Cardiac muscle cell (in vitro differentiated cells and primary cell): ENCODE data around the gene PARP15. TPM values are rescaled to one million over a fixed set of nuclear protein-coding genes. Genes with fewer than 3 reads are reported as not detected.

Experiments
- DNase-seq, 2 donors: peaks; one replicate each; pipeline versions ENCODE4 v3.0.0 to v3.0.0-alpha.2; 2010 to 2017; ENCODE audit warnings: low read depth in 1 of 2, low spot score in 1 of 2
- H3K27ac ChIP-seq: fragments of 200-600 bp; sonication (generic); 2 replicates; pipeline ENCODE4 v1.5.1; 2016
- H3K27me3 ChIP-seq: fragments of 200-600 bp; sonication (generic); 2 replicates; pipeline ENCODE4 v1.6.0; 2016; ENCODE audit warnings: control low read depth
- H3K36me3 ChIP-seq: fragments of 200-600 bp; sonication (generic); 2 replicates; pipeline ENCODE4 v1.5.1; 2016; ENCODE audit warnings: control low read depth
- H3K4me1 ChIP-seq: fragments of 200-600 bp; sonication (generic); 2 replicates; pipeline ENCODE4 v1.8.1; 2017; ENCODE audit warnings: low read depth, mild to moderate bottlenecking, mixed run types
- H3K4me3 ChIP-seq: fragments of 200-600 bp; sonication (generic); 2 replicates; pipeline ENCODE4 v1.5.1; 2016; ENCODE audit warnings: mild to moderate bottlenecking
- H3K9me3 ChIP-seq: fragments of 200-600 bp; sonication (generic); 2 replicates; pipeline ENCODE4 v1.5.1; 2017; ENCODE audit warnings: low read depth, mild to moderate bottlenecking, control low read depth
- polyA plus RNA-seq: library from polyadenylated mRNA; unstranded; fragments of >200 nt; fragmentation: Nextera tagmentation; extraction: Ambion mirVana; gene quantifications from 2 replicates; pipeline ENCODE4 v1.2.1, GENCODE V29; 2016
- total RNA-seq: library from RNA; depleted of rRNA; stranded (reverse); fragments of >200 nt; gene quantifications from 2 replicates; pipeline ENCODE4 v1.2.3, GENCODE V29; 2016
- TF ChIP-seq, protein P1 (sequence below): IDR thresholded peaks from 2 replicates; pipeline ENCODE4 v1.5.1; 2012; ENCODE audit warnings: low read depth, mild to moderate bottlenecking, low read length

Gene PARP15
- total and polyA plus RNA-seq, 2 experiments from 2014 or later = 0.05 TPM; not detected in 1

- no peaks in the 10 kb centered on the region for H3K9me3 ChIP-seq
- H3K27me3 ChIP-seq = peaks cover 6% of the 10 kb centered on the region
- no peak overlapping the region for H3K4me3 ChIP-seq
- H3K36me3 ChIP-seq = no peaks in the 10 kb centered on the region
- DNase-seq = no peak
- TF ChIP-seq, protein P1, sequence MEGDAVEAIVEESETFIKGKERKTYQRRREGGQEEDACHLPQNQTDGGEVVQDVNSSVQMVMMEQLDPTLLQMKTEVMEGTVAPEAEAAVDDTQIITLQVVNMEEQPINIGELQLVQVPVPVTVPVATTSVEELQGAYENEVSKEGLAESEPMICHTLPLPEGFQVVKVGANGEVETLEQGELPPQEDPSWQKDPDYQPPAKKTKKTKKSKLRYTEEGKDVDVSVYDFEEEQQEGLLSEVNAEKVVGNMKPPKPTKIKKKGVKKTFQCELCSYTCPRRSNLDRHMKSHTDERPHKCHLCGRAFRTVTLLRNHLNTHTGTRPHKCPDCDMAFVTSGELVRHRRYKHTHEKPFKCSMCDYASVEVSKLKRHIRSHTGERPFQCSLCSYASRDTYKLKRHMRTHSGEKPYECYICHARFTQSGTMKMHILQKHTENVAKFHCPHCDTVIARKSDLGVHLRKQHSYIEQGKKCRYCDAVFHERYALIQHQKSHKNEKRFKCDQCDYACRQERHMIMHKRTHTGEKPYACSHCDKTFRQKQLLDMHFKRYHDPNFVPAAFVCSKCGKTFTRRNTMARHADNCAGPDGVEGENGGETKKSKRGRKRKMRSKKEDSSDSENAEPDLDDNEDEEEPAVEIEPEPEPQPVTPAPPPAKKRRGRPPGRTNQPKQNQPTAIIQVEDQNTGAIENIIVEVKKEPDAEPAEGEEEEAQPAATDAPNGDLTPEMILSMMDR = no peak
- no peaks in the 10 kb centered on the region for H3K4me1 ChIP-seq
- no peak overlapping the region for H3K27ac ChIP-seq
Observed at GRCh38 chr3:122536632-122537001, 40.8 kb upstream of the PARP15 start.

DNA sequence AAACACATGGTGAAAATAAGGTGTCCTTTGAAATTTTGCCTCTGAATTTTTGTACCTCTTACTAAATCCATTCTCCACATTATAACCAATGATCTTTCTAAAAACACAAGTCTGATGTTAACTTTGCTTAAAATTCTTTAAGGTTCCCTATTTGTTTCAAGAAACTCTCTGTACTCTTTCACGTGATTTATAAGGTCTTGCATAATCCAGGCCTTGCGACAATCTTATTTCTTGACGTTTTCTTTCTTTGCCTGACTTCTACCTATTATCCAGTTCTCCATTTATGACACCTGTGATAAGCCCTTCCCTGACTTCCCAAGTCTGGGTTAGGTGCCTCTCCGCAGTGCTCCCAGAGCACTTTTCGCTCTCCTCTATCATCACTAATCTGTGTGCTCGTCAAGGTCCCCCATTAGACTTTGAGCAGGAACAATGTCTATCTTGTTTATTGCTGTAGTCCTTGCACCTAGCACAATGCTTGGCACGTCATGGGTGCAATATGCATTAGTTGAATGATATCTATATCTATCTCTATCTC, 38.4 kb upstream of the PARP15 start:
- Histone ChIP-seq H3K27ac (no peak overlapping the region), H3K27me3 (peaks cover 6% of the 10 kb centered on the region), H3K4me1 (no peaks in the 10 kb centered on the region), H3K9me3 (no peaks in the 10 kb centered on the region), H3K4me3 (no peak overlapping the region), H3K36me3 (no peaks in the 10 kb centered on the region)
- TF ChIP-seq, protein P1 = no peak
- no peak for DNase-seq

- H3K27me3 ChIP-seq = no peaks in the 10 kb centered on the region
- no peak overlapping the region for H3K4me3 ChIP-seq
- H3K9me3 ChIP-seq = no peaks in the 10 kb centered on the region
- H3K4me1 ChIP-seq = no peaks in the 10 kb centered on the region
- H3K36me3 ChIP-seq = no peaks in the 10 kb centered on the region
- TF ChIP-seq, protein P1 = no peak
- H3K27ac ChIP-seq = no peak overlapping the region
- no peak for DNase-seq
Observed at GRCh38 chr3:122546151-122546550, 31.3 kb upstream of the PARP15 start.

DNA sequence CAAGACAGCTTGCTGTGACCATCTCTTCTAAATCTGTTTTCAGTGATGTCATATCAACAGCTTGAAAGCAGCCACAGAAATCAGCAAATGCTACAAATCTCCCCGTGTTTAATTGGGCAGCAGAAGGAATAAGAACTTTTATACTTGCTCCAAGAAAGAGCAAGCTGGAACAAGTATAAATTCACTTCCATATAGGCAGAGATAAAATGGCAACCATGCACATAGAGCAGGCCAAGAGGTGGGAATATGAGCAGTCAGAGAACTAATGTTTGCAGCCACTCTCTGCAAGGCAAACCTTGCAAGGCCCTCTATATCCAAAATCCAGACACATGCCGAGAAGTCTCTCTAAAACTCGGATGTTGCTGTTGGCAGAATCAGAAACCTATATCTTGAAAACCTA, 29.4 kb upstream of the PARP15 start:
- H3K4me1 ChIP-seq = no peaks in the 10 kb centered on the region
- no peak overlapping the region for H3K4me3 ChIP-seq
- TF ChIP-seq, protein P1 = no peak
- H3K27ac ChIP-seq = no peak overlapping the region
- DNase-seq = no peak
- no peaks in the 10 kb centered on the region for H3K9me3 ChIP-seq
- H3K27me3 ChIP-seq = no peaks in the 10 kb centered on the region
- H3K36me3 ChIP-seq = no peaks in the 10 kb centered on the region

DNA sequence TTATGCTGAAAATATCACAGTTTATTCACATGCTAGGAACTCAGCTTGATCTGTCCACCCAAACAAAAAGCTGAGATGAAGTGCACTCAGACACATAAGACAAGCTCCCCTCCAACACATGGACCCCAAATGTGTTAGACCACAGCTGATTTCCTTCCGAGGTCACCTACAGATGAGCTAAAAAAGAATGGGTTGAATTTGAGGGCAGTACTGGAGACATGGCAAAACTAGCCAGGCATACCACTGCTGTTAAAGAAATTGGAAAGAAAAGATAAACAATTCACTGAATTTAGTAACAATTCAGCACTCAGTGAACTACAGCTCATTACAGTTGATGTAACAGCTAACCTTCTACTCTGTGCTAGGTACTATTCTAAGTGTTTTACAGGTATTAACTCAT, 28.8 kb upstream of the PARP15 start:
- H3K9me3 ChIP-seq = no peaks in the 10 kb centered on the region
- H3K36me3 ChIP-seq = no peaks in the 10 kb centered on the region
- H3K27ac ChIP-seq = no peak overlapping the region
- H3K4me3 ChIP-seq = no peak overlapping the region
- TF ChIP-seq, protein P1 = no peak
- H3K4me1 ChIP-seq = no peaks in the 10 kb centered on the region
- H3K27me3 ChIP-seq = no peaks in the 10 kb centered on the region
- no peak for DNase-seq

DNA sequence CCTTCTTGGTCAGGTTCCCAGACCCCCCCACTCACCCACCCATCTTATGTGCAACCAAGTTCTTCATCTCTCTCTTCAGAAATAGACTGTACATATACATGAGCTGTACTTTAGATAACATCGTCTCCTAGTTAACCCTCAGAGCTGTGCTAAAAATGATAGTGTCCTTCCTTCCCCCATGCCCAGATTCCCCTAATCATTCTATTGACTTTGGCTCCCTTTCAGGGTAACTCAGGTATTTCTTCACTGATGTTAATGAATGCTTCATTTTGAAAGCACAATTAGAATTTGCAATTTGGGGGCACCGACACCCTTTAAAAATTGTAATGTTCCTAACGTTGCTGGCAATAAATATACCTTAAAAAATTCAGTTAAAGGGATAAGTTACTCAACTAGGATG, 24.3 kb upstream of the PARP15 start:
- H3K4me1 ChIP-seq = no peaks in the 10 kb centered on the region
- H3K27me3 ChIP-seq = no peaks in the 10 kb centered on the region
- no peak overlapping the region for H3K27ac ChIP-seq
- no peak overlapping the region for H3K4me3 ChIP-seq
- H3K9me3 ChIP-seq = no peaks in the 10 kb centered on the region
- no peaks in the 10 kb centered on the region for H3K36me3 ChIP-seq
- DNase-seq = no peak
- TF ChIP-seq, protein P1 = no peak
